Measurements from ENCODE around the gene MAPRE2.

DNA sequence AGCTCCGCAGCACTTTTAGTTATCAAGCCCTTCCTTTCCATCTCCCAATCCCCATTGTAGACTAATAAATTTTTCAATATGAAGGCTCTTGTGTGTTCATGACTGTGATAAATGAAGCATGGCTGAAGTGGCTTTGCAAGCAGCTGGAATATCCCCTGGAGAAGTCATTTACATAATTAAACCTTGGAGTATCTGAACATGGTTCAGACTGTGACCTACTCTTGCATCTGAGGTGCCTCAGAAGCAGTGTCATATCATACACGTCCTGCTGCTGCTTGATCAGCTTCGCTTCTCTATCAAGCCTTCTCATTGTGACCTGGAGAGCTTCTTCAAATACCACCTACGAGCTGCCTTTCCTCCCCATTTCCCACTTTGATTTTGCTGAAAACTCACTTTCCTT lies 151.2 kb downstream of the MAPRE2 start:
- TF ChIP-seq, protein P1, sequence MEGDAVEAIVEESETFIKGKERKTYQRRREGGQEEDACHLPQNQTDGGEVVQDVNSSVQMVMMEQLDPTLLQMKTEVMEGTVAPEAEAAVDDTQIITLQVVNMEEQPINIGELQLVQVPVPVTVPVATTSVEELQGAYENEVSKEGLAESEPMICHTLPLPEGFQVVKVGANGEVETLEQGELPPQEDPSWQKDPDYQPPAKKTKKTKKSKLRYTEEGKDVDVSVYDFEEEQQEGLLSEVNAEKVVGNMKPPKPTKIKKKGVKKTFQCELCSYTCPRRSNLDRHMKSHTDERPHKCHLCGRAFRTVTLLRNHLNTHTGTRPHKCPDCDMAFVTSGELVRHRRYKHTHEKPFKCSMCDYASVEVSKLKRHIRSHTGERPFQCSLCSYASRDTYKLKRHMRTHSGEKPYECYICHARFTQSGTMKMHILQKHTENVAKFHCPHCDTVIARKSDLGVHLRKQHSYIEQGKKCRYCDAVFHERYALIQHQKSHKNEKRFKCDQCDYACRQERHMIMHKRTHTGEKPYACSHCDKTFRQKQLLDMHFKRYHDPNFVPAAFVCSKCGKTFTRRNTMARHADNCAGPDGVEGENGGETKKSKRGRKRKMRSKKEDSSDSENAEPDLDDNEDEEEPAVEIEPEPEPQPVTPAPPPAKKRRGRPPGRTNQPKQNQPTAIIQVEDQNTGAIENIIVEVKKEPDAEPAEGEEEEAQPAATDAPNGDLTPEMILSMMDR (conservative IDR thresholded peaks at IDR 0.05 in 1 of 2, IDR thresholded peaks at IDR 0.05 in 1 of 2; ENCODE audit: low read depth in 1 of 2, low read length in 2 of 2): no peak
- no peak for TF ChIP-seq EZH2 (IDR thresholded peaks at IDR 0.05; ENCODE audit: low read length, missing control alignments)
